Astrocyte (in vitro differentiated cells and primary cell): Measurements from ENCODE around the gene FBXO39. TPM values are rescaled to one million over a fixed set of nuclear protein-coding genes. Genes with fewer than 3 reads are reported as not detected.
"Not testable (repeated sequence)": the region's sequence is repeated elsewhere in the genome, so short reads cannot be mapped to it uniquely, and the experiment has no call there.

Source experiments
- DNase-seq: peaks from one replicate; pipeline ENCODE4 v3.0.0-alpha.2; 2010; ENCODE audit warnings: low read depth
- FAIRE-seq: peaks from 2 replicates; lab custom pipeline; 2011; peaks lifted over from hg19 to GRCh38; lab: Jason Lieb, UNC
- H2AFZ ChIP-seq: 2 replicates; pipeline ENCODE4 v1.6.0; 2012; ENCODE audit warnings: low read depth, low read length, inconsistent platforms
- H3K27ac ChIP-seq: 2 replicates; pipeline ENCODE4 v1.5.1; 2011; ENCODE audit warnings: low read depth, low read length, inconsistent platforms
- H3K27me3 ChIP-seq: 2 replicates; pipeline ENCODE4 v1.6.0; 2011; ENCODE audit warnings: low read length, inconsistent platforms; ENCODE audit not compliant: insufficient read depth
- H3K36me3 ChIP-seq: 2 replicates; pipeline ENCODE4 v1.5.1; 2011; ENCODE audit warnings: low read length, inconsistent platforms; ENCODE audit not compliant: insufficient read depth
- H3K4me1 ChIP-seq: 2 replicates; pipeline ENCODE4 v1.5.1; 2011; ENCODE audit warnings: low read length, inconsistent platforms; ENCODE audit not compliant: insufficient read depth
- H3K4me2 ChIP-seq: 2 replicates; pipeline ENCODE4 v1.6.0; 2012; ENCODE audit warnings: low read length, inconsistent platforms
- H3K4me3 ChIP-seq: 2 replicates; pipeline ENCODE4 v1.5.1; 2011; ENCODE audit warnings: low read depth, mild to moderate bottlenecking, low read length, inconsistent platforms; ENCODE audit not compliant: insufficient read depth
- H3K79me2 ChIP-seq: 2 replicates; pipeline ENCODE4 v1.6.0; 2012; ENCODE audit warnings: mild to moderate bottlenecking, low read length, inconsistent platforms; ENCODE audit not compliant: insufficient read depth
- H3K9ac ChIP-seq: 2 replicates; pipeline ENCODE4 v1.6.0; 2012; ENCODE audit warnings: mild to moderate bottlenecking, low read length, inconsistent platforms
- H3K9me3 ChIP-seq: 2 replicates; pipeline ENCODE4 v1.5.1; 2012; ENCODE audit warnings: low read depth, mild to moderate bottlenecking, low read length, inconsistent platforms; ENCODE audit not compliant: insufficient read depth
- H4K20me1 ChIP-seq: 2 replicates; pipeline ENCODE4 v1.6.0; 2012; ENCODE audit warnings: low read length, inconsistent platforms; ENCODE audit not compliant: insufficient read depth
- H3K27ac Mint-ChIP-seq: one replicate; pipeline ENCODE4 v1.8.0; 2021; ENCODE audit warnings: mild to moderate bottlenecking, mixed read lengths; ENCODE audit not compliant: unreplicated experiment
- H3K27me3 Mint-ChIP-seq: one replicate; pipeline ENCODE4 v1.8.0; 2021; ENCODE audit warnings: low read depth, mixed read lengths; ENCODE audit not compliant: unreplicated experiment
- H3K36me3 Mint-ChIP-seq: one replicate; pipeline ENCODE4 v1.8.0; 2021; ENCODE audit warnings: low read depth, mixed read lengths; ENCODE audit not compliant: unreplicated experiment
- H3K4me1 Mint-ChIP-seq: one replicate; pipeline ENCODE4 v1.8.0; 2021; ENCODE audit warnings: low read depth, mixed read lengths; ENCODE audit not compliant: unreplicated experiment
- H3K4me3 Mint-ChIP-seq: one replicate; pipeline ENCODE4 v1.8.0; 2021; ENCODE audit warnings: mild to moderate bottlenecking, moderate library complexity, mixed read lengths; ENCODE audit not compliant: unreplicated experiment
- H3K9me3 Mint-ChIP-seq: one replicate; pipeline ENCODE4 v1.8.0; 2021; ENCODE audit warnings: mild to moderate bottlenecking, mixed read lengths; ENCODE audit not compliant: unreplicated experiment
- CTCF ChIP-seq: IDR thresholded peaks from 2 replicates; pipeline ENCODE4 v1.5.1; 2011; ENCODE audit warnings: low read depth, mild to moderate bottlenecking, inconsistent platforms, low read length, moderate library complexity; ENCODE audit not compliant: insufficient read depth
- EZH2 ChIP-seq: IDR thresholded peaks from 2 replicates; pipeline ENCODE4 v1.6.1; 2012; ENCODE audit warnings: mild to moderate bottlenecking, low read length, inconsistent platforms; ENCODE audit not compliant: insufficient read depth
- total RNA-seq: library from RNA; stranded (reverse); gene quantifications from 2 replicates; pipeline ENCODE4 v1.2.1, GENCODE V29; 2021

Gene FBXO39
- total RNA-seq, 1 donor from 2014 or later = 0.93 TPM

DNA sequence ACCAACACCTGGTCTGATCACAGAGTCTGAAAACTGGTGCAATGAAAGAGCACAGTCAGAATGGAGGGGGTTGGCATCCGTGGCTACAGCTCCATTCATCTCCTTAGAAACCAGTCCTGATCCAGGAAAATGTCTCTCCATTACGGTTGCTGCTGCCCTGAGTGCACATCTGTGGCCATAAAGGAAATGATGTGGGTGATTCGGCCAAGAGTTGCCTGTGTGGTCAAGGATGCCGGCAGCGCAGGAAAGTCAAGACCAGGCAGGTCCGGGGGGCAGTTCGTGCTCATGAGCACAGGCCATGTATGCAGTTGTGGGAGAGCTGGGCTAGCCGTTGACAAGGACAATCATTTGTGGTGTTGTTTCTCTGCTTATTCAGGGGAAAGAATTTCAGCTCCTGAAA is 14.2 kb upstream of the FBXO39 start:
- Histone ChIP-seq H4K20me1 (no peaks in the 10 kb centered on the region), H3K9me3 (no peaks in the 10 kb centered on the region), H3K27me3 (peaks cover 3% of the 10 kb centered on the region), H3K4me2 (no peak overlapping the region), H3K4me3 (no peak overlapping the region), H2AFZ (no peak overlapping the region), H3K27ac (no peak overlapping the region), H3K4me1 (no peaks in the 10 kb centered on the region), H3K36me3 (no peaks in the 10 kb centered on the region), H3K9ac (no peak overlapping the region), H3K79me2 (no peaks in the 10 kb centered on the region)
- no peak overlapping the region for H3K4me3 Mint-ChIP-seq
- TF ChIP-seq EZH2 (no peak), CTCF (no peak)
- peaks cover 21% of the 10 kb centered on the region for H3K4me1 Mint-ChIP-seq
- peaks cover 58% of the 10 kb centered on the region for H3K36me3 Mint-ChIP-seq
- no peak overlapping the region for H3K27ac Mint-ChIP-seq
- H3K27me3 Mint-ChIP-seq = peaks cover 6% of the 10 kb centered on the region
- peak; percentile 35 for DNase-seq
- FAIRE-seq = no peak
- H3K9me3 Mint-ChIP-seq = peaks cover 9% of the 10 kb centered on the region

- Mint-ChIP-seq H3K36me3 (peaks cover 66% of the 10 kb centered on the region), H3K9me3 (peaks cover 21% of the 10 kb centered on the region), H3K4me3 (no peak overlapping the region), H3K4me1 (no peaks in the 10 kb centered on the region), H3K27ac (no peak overlapping the region), H3K27me3 (peaks cover 6% of the 10 kb centered on the region)
- Histone ChIP-seq H3K79me2 (no peaks in the 10 kb centered on the region), H3K27me3 (peaks cover 3% of the 10 kb centered on the region), H4K20me1 (no peaks in the 10 kb centered on the region), H3K9me3 (no peaks in the 10 kb centered on the region), H3K4me2 (no peak overlapping the region), H3K36me3 (no peaks in the 10 kb centered on the region), H3K4me3 (no peak overlapping the region), H3K27ac (no peak overlapping the region), H2AFZ (no peak overlapping the region), H3K4me1 (no peaks in the 10 kb centered on the region), H3K9ac (no peak overlapping the region)
- FAIRE-seq = peak; percentile 49
- no peak for DNase-seq
- TF ChIP-seq EZH2 = no peak
- TF ChIP-seq CTCF = no peak
Measured at GRCh38 chr17:6768447-6768846, 7.6 kb upstream of the FBXO39 start.

DNA sequence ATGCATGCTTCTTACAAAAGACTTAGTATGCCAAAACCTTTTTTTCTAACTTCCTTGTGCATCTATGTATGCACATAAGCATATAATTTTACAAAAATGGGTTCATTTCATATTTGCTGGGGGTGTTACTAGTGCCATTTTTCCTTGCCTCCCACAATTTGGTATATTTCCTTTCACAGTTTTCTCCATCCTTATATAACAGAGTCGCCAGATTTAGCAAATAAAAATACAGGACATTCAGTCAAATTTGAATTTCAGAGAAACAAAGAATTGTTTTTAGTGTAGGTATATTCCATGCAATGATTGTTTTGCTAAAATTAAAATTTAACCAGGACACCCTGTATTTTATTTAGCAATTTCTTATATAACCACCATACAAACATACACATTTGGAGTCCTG is 4.0 kb upstream of the FBXO39 start:
- peaks cover 43% of the 10 kb centered on the region for H3K9me3 Mint-ChIP-seq
- Histone ChIP-seq H3K9ac (no peak overlapping the region), H3K4me2 (no peak overlapping the region), H3K4me1 (no peaks in the 10 kb centered on the region), H3K36me3 (no peaks in the 10 kb centered on the region), H4K20me1 (no peaks in the 10 kb centered on the region), H3K4me3 (no peak overlapping the region), H3K27me3 (peaks cover 12% of the 10 kb centered on the region), H2AFZ (no peak overlapping the region), H3K27ac (no peak overlapping the region), H3K9me3 (peaks cover 3% of the 10 kb centered on the region), H3K79me2 (no peaks in the 10 kb centered on the region)
- H3K4me1 Mint-ChIP-seq = no peaks in the 10 kb centered on the region
- TF ChIP-seq CTCF (no peak), EZH2 (no peak)
- no peak overlapping the region for H3K4me3 Mint-ChIP-seq
- peaks cover 71% of the 10 kb centered on the region for H3K36me3 Mint-ChIP-seq
- H3K27ac Mint-ChIP-seq = no peak overlapping the region
- peaks cover 24% of the 10 kb centered on the region for H3K27me3 Mint-ChIP-seq
- DNase-seq (no peak), FAIRE-seq (no peak)

DNA sequence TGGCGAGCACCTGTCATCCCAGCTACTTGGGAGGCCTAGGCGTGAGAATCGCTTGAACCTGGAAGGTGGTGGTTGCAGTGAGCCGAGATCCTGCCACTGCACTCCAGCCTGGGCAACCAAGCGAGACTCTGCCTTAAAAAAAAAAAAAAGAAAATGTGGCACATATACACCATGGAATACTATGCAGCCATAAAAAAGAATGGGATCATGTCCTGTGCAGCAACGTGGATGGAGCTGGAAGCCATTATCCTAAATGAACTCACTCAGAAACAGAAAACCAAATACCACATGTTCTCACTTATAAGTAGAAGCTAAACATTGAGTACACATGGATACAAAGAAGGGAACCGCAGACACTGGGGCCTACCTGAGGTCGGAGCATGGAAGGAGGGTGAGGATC is 1.1 kb upstream of the FBXO39 start:
- H3K36me3 Mint-ChIP-seq = peaks cover 62% of the 10 kb centered on the region
- H3K36me3 ChIP-seq, H3K9me3 ChIP-seq, H3K79me2 ChIP-seq, H3K9ac ChIP-seq, H3K4me3 Mint-ChIP-seq, H2AFZ ChIP-seq, FAIRE-seq, DNase-seq, H3K27ac Mint-ChIP-seq, H4K20me1 ChIP-seq, H3K4me2 ChIP-seq, H3K4me1 ChIP-seq, H3K27ac ChIP-seq, H3K4me3 ChIP-seq, H3K4me1 Mint-ChIP-seq: not testable (repeated sequence)
- peaks cover 41% of the 10 kb centered on the region for H3K27me3 Mint-ChIP-seq
- H3K27me3 ChIP-seq = peaks cover 15% of the 10 kb centered on the region
- H3K9me3 Mint-ChIP-seq = peaks cover 48% of the 10 kb centered on the region
